Coronary artery (tissue), 2 donors: Measurements from ENCODE around the gene DLG2.

Experiments
- DNase-seq: peaks from one replicate; pipeline ENCODE4 v3.0.0-alpha.2; 2017; ENCODE audit warnings: low spot score
- H3K27ac ChIP-seq, 2 donors: fragments of 200-600 bp; sonication (generic); one replicate each; pipeline ENCODE4 v1.5.1; 2016 to 2019
- H3K4me3 ChIP-seq: fragments of 200-600 bp; sonication (generic); 2 replicates; pipeline ENCODE4 v1.5.1; 2016; ENCODE audit warnings: mild to moderate bottlenecking, moderate library complexity
- CTCF ChIP-seq: fragments of 200-600 bp; sonication (generic); IDR thresholded peaks from one replicate; pipeline ENCODE4 v1.5.1; 2019; ENCODE audit warnings: antibody characterized with exemption

Gene DLG2

GRCh38 chr11:83521647-83522596 is 2105.2 kb downstream of the DLG2 start:
- no peak overlapping the region for H3K27ac ChIP-seq
- no peak overlapping the region for H3K4me3 ChIP-seq
- DNase-seq: no peak
- no peak for TF ChIP-seq CTCF

- no peak for DNase-seq
- TF ChIP-seq CTCF: no peak
- Histone ChIP-seq H3K27ac (no peak overlapping the region), H3K4me3 (no peak overlapping the region)
These were observed 2106.3 kb downstream of the DLG2 start for GRCh38 chr11:83520849-83521248.

GRCh38 chr11:83511646-83512045 is 2115.5 kb downstream of the DLG2 start:
- Histone ChIP-seq H3K27ac (no peak overlapping the region), H3K4me3 (no peak overlapping the region)
- DNase-seq: no peak
- TF ChIP-seq CTCF: no peak

- no peak overlapping the region for H3K27ac ChIP-seq
- no peak for TF ChIP-seq CTCF
- no peak for DNase-seq
- H3K4me3 ChIP-seq: no peak overlapping the region
These were observed 2116.3 kb downstream of the DLG2 start for GRCh38 chr11:83510530-83511460.

- H3K27ac ChIP-seq: no peak overlapping the region
- TF ChIP-seq CTCF: no peak
- H3K4me3 ChIP-seq: no peak overlapping the region
- DNase-seq: no peak
These were observed 2118.3 kb downstream of the DLG2 start for GRCh38 chr11:83508804-83509203.

GRCh38 chr11:83502041-83502440 is 2125.1 kb downstream of the DLG2 start:
- H3K27ac ChIP-seq: no peak overlapping the region
- no peak for DNase-seq
- H3K4me3 ChIP-seq: no peak overlapping the region

More at GRCh38 chr11:83502041-83502440, 2125.1 kb downstream of the DLG2 start:
- TF ChIP-seq CTCF: no peak
